ENCODE results near the gene ZIC5.

Gene ZIC5

GRCh38 chr13:99969453-99969918, 2.1 kb downstream of the ZIC5 start:
- H3K4me1 ChIP-seq (ENCODE audit: insufficient read depth, low read length, poor library complexity, severe bottlenecking) = peaks cover 4% of the 10 kb centered on the region
- no peaks in the 10 kb centered on the region for H4K20me1 ChIP-seq (ENCODE audit: insufficient read depth, low read length, poor library complexity, severe bottlenecking)
- no peaks in the 10 kb centered on the region for H3K9me2 ChIP-seq (replicated peaks; ENCODE audit: low read depth, low read length)
- H3F3A ChIP-seq (ENCODE audit: low read depth) = no peaks in the 10 kb centered on the region
- no peaks in the 10 kb centered on the region for H3K79me2 ChIP-seq (ENCODE audit: insufficient read depth, low read length)
- TF ChIP-seq EZH2phosphoT487 (IDR thresholded peaks at IDR 0.05; ENCODE audit: borderline replicate concordance) (no peak), CTCF (conservative IDR thresholded peaks at IDR 0.05; ENCODE audit: low read length) (no peak)
- no peaks in the 10 kb centered on the region for H3K36me3 ChIP-seq (ENCODE audit: insufficient read depth, low read length)
- no peak overlapping the region for H3K9ac ChIP-seq (ENCODE audit: low read depth, low read length, poor library complexity, severe bottlenecking)
- H3K4me2 ChIP-seq (ENCODE audit: low read depth, low read length, poor library complexity, severe bottlenecking) = no peak overlapping the region
- H2AFZ ChIP-seq (ENCODE audit: low read length) = no peak overlapping the region
- H3K27me3 ChIP-seq (ENCODE audit: insufficient read depth, low read length, poor library complexity, severe bottlenecking) = no peaks in the 10 kb centered on the region
- H3K9me3 ChIP-seq (ENCODE audit: insufficient read depth, low read depth, low read length) = no peaks in the 10 kb centered on the region
- no peak overlapping the region for H3K4me3 ChIP-seq (ENCODE audit: low read length, poor library complexity, severe bottlenecking)

- H4K20me1 ChIP-seq (ENCODE audit: insufficient read depth, low read length, poor library complexity, severe bottlenecking) = no peaks in the 10 kb centered on the region
- no peaks in the 10 kb centered on the region for H3K9me3 ChIP-seq (ENCODE audit: insufficient read depth, low read depth, low read length)
- no peaks in the 10 kb centered on the region for H3K27me3 ChIP-seq (ENCODE audit: insufficient read depth, low read length, poor library complexity, severe bottlenecking)
- H3K36me3 ChIP-seq (ENCODE audit: insufficient read depth, low read length) = no peaks in the 10 kb centered on the region
- H3K9ac ChIP-seq (ENCODE audit: low read depth, low read length, poor library complexity, severe bottlenecking) = no peak overlapping the region
- no peak overlapping the region for H3K4me3 ChIP-seq (ENCODE audit: low read length, poor library complexity, severe bottlenecking)
- H3K4me1 ChIP-seq (ENCODE audit: insufficient read depth, low read length, poor library complexity, severe bottlenecking) = peaks cover 4% of the 10 kb centered on the region
- no peaks in the 10 kb centered on the region for H3K9me2 ChIP-seq (replicated peaks; ENCODE audit: low read depth, low read length)
- TF ChIP-seq CTCF (conservative IDR thresholded peaks at IDR 0.05; ENCODE audit: low read length) (no peak), EZH2phosphoT487 (IDR thresholded peaks at IDR 0.05; ENCODE audit: borderline replicate concordance) (no peak)
- H2AFZ ChIP-seq (ENCODE audit: low read length) = no peak overlapping the region
- no peaks in the 10 kb centered on the region for H3K79me2 ChIP-seq (ENCODE audit: insufficient read depth, low read length)
- no peak overlapping the region for H3K4me2 ChIP-seq (ENCODE audit: low read depth, low read length, poor library complexity, severe bottlenecking)
- no peaks in the 10 kb centered on the region for H3F3A ChIP-seq (ENCODE audit: low read depth)
These were observed 2.8 kb downstream of the ZIC5 start for GRCh38 chr13:99968521-99969452.

- Histone ChIP-seq H3K9ac (ENCODE audit: low read depth, low read length, poor library complexity, severe bottlenecking) (no peak overlapping the region), H3K4me2 (ENCODE audit: low read depth, low read length, poor library complexity, severe bottlenecking) (no peak overlapping the region), H3F3A (ENCODE audit: low read depth) (no peaks in the 10 kb centered on the region), H3K4me1 (ENCODE audit: insufficient read depth, low read length, poor library complexity, severe bottlenecking) (peaks cover 4% of the 10 kb centered on the region), H4K20me1 (ENCODE audit: insufficient read depth, low read length, poor library complexity, severe bottlenecking) (no peaks in the 10 kb centered on the region), H3K9me2 (replicated peaks; ENCODE audit: low read depth, low read length) (no peaks in the 10 kb centered on the region), H3K79me2 (ENCODE audit: insufficient read depth, low read length) (no peaks in the 10 kb centered on the region), H2AFZ (ENCODE audit: low read length) (no peak overlapping the region), H3K4me3 (ENCODE audit: low read length, poor library complexity, severe bottlenecking) (no peak overlapping the region), H3K36me3 (ENCODE audit: insufficient read depth, low read length) (no peaks in the 10 kb centered on the region), H3K9me3 (ENCODE audit: insufficient read depth, low read depth, low read length) (no peaks in the 10 kb centered on the region), H3K27me3 (ENCODE audit: insufficient read depth, low read length, poor library complexity, severe bottlenecking) (no peaks in the 10 kb centered on the region)
- TF ChIP-seq EZH2phosphoT487 (IDR thresholded peaks at IDR 0.05; ENCODE audit: borderline replicate concordance) (no peak), CTCF (conservative IDR thresholded peaks at IDR 0.05; ENCODE audit: low read length) (no peak)
These were observed 3.6 kb downstream of the ZIC5 start for GRCh38 chr13:99967869-99968520.

Measured in Loucy (cell line).